ENCODE data around the gene NSMCE1.

Gene NSMCE1

DNA sequence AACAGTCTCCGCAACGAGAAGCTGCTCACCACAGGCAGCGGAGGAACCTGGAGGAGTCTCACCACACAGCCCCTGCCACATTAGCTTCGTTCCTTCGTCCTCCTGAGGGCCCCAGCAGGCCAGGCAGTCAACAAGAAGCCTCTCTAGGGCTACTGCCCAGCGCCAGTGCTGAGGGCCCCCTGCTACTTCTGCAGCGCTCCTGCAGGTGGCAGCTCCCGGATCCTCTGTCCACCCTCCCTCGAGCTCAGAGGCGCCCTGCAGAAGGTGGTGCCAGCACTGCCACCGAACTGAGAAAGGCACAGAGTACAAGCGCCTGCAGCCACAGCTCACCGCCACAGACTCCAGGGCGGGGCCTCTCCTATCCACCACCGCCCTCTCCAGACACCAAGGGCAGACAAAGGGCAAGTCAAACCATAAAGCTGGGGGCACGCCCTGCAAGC, 38.0 kb downstream of the NSMCE1 start:
- no peak for DNase-seq (ENCODE audit: low spot score)

DNA sequence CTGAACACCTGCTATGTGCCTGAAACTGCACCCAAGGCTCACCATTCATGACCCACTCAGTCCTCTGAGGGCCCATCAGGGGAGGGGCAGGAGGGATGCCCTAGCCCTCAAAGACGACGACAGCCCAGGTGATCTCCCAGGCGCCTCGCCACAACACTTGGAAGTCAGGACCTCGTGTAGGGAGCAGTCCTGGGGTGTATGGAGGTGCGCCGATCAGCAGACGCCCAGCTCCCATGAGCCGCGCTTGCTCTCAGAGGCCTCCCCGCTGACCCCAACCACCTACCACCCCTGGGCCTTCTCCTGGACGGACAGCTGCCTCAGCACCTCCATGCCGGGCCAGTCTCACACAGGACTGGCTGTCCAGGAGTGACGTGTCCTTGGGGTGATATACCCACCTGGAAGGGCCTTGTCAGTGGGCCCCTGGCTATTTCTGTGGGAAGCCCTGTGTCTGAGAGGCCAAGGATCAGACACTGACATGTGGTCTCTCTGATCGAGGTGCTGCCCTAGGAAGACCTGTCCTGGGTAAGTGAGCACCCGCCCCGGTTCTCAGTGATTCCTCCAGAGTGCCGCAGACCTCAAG, 38.6 kb downstream of the NSMCE1 start:
- DNase-seq (ENCODE audit: low spot score), result no peak

DNA sequence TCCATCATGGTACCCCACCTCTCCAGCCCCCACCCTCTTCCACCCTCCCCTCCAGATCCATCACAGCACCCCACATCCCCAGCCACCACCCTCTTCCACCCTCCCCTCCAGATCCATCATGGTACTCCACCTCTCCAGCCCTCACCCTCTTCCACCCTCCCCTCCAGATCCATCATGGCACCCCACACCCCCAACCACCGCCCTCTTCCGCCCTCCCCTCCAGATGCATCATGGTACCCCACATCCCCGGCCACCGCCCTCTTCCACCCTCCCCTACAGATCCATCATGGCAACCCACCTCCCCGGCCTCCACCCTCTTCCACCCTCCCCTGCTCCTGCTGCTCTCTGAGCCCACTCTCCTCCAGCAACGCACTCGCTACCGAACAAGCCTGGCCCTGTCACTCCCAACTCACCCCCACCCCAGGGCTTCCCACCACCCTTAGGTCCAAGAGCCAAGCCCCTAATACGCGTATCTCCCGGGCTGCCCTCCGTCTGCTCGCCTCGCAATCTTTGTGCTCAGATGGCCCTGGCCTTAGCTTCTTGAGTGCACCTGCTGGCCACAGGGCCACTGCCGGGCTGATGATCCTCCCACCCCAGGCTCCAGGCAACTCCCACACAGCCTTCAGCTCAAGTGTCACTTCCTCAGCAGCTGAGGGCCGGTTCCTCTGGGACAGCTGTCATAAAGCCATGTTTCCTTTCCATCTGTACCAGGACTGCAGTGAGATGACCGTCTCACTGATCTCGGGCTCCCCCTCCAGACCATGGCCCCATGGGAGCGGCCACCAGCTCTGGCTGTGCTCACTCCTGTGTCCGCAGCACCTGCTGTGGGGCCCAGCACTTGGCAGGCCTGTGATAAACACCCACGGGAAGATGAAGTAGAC, 39.7 kb downstream of the NSMCE1 start:
- no peak for DNase-seq (ENCODE audit: low spot score)

DNA sequence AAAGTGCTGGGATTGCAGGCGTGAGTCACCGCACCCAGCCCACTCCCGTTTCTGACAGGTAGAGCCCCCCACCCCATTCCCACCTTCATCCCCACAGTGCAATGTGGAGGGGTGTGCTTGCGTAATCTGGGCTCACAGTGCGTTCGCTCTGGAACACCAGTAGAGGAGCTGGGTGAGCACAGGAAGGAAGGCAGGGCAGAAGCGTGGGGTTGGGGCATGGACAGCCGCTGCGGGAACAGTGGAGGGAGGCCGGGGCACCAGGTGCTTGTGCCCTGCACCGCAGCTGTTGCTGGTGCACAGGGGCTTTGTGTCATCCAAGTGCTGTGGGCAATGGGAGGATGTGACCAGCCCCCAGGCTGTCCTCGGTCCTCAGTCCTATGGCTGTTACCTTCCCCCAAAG, 40.5 kb downstream of the NSMCE1 start:
- no peak for DNase-seq (ENCODE audit: low spot score)

DNA sequence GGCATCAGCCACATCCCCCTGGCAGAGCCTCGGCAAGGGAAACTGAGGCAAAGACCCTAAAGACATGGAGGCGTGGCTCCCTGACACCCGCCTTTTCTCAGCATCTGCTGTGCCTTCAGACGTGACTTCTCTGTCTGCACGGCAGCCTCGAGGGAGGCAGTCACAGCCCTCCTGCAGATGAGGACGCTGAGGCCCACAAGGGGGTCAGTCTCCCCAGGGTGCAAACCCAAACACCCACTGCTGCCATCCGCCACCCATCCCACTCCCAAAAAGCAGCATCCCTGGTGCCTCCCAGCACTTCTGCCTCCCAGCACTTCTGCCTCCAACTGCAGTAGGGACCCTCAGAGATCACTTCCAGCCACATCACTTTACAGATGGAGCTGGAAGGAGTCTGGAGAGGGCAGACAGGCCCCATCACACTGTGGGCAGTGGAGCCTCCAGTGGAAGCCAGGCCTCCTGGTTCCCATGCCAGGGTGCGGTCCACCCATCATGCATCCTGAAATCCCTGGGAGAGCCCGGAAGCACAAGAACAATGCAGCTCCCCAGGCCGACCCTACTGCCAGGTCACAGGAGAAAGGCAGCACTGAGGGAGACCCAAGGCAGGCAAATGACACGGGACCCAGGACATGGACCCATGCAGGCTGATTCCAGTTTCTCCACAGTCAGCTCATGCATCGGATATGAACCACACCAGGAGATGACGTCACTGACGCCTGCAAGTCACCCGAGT, 41.4 kb downstream of the NSMCE1 start:
- DNase-seq (ENCODE audit: low spot score), result no peak

DNA sequence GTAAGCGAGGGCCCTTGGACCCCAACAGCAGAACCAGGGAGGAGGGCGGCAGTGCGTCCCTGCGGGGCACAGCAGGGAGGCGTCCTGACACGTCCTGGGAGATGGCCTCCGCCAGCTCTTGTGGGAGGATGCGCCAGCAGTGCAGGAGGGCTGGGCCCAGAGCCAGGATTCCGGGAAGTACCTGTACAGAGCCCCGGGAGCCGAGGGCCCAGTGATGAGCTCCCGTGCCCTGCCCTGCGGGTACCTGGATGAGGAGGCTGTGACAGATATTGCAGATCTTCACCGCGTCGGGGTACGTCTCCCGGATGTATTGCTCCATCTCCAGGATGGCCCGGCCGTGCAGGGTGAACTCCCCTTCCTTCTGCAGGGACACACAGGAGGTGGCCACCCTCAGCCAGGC, 42.1 kb downstream of the NSMCE1 start:
- no peak for DNase-seq (ENCODE audit: low spot score)

DNA sequence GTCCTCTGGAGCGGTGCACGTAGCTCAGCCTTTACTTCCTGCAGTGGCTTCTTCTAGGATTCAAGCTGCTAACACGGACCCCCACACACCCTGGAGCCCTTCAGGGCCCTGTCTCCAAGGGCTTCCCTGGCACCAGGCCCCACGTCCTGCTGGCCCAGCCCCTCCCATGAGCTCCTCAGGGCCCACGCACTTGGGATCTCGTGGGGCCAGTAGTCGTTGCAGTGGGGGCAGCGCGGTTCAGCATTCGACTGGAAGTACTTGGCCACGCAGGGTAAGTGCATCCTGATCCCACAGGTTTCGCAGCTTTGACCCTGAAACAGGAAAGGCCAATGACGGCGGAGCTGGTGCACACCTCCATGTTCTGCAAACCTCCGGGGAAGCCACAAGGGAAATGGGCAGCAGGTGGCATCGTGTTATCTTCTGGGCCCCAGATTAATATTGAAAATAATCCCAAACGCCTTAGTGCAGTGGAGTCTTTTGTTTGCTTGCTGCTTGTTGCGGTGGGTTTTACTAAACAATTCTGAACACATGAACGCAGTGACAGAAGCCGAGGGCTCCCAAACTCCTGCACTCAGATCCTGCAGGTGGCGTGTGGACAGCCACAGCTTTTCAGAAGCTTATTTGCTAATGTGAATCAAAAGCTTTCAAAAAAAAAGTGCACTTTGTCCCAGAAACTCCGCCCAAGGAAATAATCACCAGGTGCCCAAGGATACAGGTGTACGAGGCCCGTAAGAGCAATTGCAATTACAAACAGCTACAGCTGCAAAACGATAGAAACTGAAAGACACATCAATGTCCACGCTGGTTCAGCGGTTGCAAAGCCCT, 42.8 kb downstream of the NSMCE1 start:
- no peak for DNase-seq (ENCODE audit: low spot score)

GRCh38 chr16:27224741-27225300, 43.8 kb downstream of the NSMCE1 start:
- DNase-seq (ENCODE audit: low spot score), result no peak

- no peak for DNase-seq (ENCODE audit: low spot score)
Measured at GRCh38 chr16:27224271-27224737, 44.3 kb downstream of the NSMCE1 start.

GRCh38 chr16:27223701-27224100, 44.9 kb downstream of the NSMCE1 start:
- no peak for DNase-seq (ENCODE audit: low spot score)

GRCh38 chr16:27223226-27223610, 45.4 kb downstream of the NSMCE1 start:
- DNase-seq (ENCODE audit: low spot score), result no peak

DNA sequence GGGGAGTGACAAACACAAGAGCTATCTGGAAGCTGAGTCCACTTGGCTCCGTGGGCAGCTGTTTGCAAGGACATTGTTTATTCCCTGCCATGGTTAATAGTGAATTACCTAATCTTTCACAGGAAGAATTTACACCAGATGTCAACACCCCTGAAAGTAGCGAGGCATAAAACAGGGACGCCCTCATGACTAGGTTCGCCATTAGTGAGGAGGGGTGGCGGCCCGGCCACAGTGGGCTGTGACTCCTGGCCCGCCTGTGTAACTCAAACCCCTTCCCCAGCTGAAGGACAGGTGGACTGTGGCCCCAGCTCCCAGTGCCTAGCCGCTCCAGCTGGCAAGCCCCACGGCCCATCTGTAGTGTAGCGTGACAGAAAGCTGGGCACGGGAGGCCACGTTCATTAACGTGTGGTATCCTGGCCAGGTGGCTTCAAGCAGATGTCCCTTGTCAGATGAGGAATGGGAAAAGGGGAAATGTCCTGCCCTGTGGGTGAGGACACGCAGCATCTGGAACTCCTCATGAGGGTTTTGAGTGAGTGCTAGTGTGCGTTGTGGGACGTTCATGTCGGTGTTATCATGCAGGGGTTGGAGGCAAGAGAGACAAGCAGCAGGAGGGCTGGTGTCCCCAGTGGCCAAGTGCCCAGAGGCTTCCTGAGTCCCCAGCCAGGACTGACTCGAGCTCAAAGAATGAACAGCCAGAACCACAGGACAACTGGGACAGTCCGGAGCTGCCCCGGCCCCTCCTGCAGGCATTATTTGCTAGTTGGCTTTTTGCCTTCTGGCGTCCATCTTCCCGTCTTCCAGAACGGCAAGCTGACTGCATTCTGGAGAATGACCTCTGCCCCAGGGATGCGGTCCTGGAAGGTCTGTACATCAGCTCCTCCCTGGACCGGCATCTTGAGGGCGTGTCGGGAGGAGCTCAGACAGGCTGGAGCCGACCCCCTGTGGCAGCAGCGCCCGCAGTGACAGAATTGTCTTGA, 46.0 kb downstream of the NSMCE1 start:
- DNase-seq (ENCODE audit: low spot score), result no peak

- no peak for DNase-seq (ENCODE audit: low spot score)
Measured at GRCh38 chr16:27221576-27222248, 46.9 kb downstream of the NSMCE1 start.

- DNase-seq (ENCODE audit: low spot score), result no peak
Measured at GRCh38 chr16:27220991-27221390, 47.6 kb downstream of the NSMCE1 start.

DNA sequence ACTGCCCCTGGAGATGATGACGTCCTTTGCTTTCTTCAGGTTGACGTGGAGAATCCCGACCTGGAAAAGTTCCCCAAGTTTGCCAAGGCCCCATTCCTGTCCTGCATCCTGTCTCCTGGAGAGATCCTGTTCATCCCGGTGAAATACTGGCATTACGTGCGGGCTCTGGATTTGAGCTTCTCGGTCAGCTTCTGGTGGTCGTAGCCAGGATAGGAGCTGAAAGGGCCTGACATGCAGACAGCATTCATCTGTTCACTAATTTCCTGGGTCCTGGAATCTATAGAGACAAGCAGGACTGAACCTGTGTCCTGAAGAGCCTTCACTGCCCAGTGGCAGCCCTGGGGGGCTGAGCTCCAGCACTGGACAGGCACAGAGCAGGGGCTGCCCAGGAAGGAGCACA, 48.0 kb downstream of the NSMCE1 start:
- no peak for DNase-seq (ENCODE audit: low spot score)

GRCh38 chr16:27220120-27220519, 48.5 kb downstream of the NSMCE1 start:
- no peak for DNase-seq (ENCODE audit: low spot score)

GRCh38 chr16:27219161-27219560, 49.4 kb downstream of the NSMCE1 start:
- no peak for DNase-seq (ENCODE audit: low spot score)

DNA sequence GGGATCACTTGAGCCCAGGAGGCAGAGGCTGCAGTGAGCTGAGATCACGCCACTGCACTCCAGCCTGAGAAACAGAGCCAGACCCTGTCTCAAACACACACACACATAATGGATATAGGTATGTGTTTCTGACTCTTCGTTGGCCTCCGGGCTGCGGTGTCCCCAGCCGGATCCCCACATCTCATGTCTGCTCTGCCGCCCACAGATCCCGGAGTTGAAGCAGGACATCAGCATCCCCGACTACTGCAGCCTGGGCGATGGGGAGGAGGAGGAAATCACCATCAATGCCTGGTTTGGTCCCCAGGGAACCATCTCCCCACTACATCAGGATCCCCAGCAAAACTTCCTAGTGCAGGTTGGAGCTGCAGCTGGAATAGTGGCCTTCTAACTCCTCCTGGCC, 49.8 kb downstream of the NSMCE1 start:
- no peak for DNase-seq (ENCODE audit: low spot score)

- DNase-seq (ENCODE audit: low spot score), result no peak
Measured at GRCh38 chr16:27217256-27217655, 51.3 kb downstream of the NSMCE1 start.
